GM12878 (cell line): Measurements from ENCODE around the gene BEST4.

Source experiments
- E2F4 ChIP-seq: IDR thresholded peaks from 2 replicates; pipeline ENCODE4 v1.6.1; 2012; ENCODE audit warnings: low read depth, low read length, improper control_type of control experiment
- KLF5 ChIP-seq: fragments of 450-650 bp; IDR thresholded peaks from 2 replicates; pipeline ENCODE4 v1.6.1; 2014; ENCODE audit warnings: mild to moderate bottlenecking; ENCODE audit not compliant: partially characterized antibody
- NRF1 ChIP-seq: conservative IDR thresholded peaks from 2 replicates; pipeline ENCODE4 v1.6.1; 2011; ENCODE audit warnings: mild to moderate bottlenecking, low read depth, low read length, improper control_type of control experiment
- POLR2A ChIP-seq: IDR thresholded peaks from 2 replicates; pipeline ENCODE4 v1.6.1; 2011; ENCODE audit warnings: low read depth, mild to moderate bottlenecking, low read length
- POLR2AphosphoS5 ChIP-seq: IDR thresholded peaks from 2 replicates; pipeline ENCODE4 v1.6.1; 2011; ENCODE audit warnings: mild to moderate bottlenecking, low read length, inconsistent platforms
- SMARCA5 ChIP-seq: fragments of 450-650 bp; IDR thresholded peaks from 2 replicates; pipeline ENCODE4 v1.6.1; 2017; ENCODE audit warnings: mild to moderate bottlenecking
- TF ChIP-seq, protein P1 (sequence below): fragments of 450-650 bp; IDR thresholded peaks from 2 replicates; pipeline ENCODE4 v1.6.1; 2017; ENCODE audit warnings: mild to moderate bottlenecking
- TF ChIP-seq, protein P2 (sequence below): fragments of 450-650 bp; IDR thresholded peaks from 2 replicates; pipeline ENCODE4 v1.6.1; 2017; ENCODE audit warnings: antibody characterized with exemption, mild to moderate bottlenecking, moderate library complexity
- TF ChIP-seq, protein P3 (sequence below), 3 experiments: IDR thresholded peaks in 2 of 3; conservative IDR thresholded peaks in 1 of 3; 2 replicates each; pipeline ENCODE4 v1.5.1; 2011; ENCODE audit warnings: low read depth in 3 of 3, low read length in 3 of 3, mild to moderate bottlenecking in 3 of 3, control low read depth in 2 of 3, moderate library complexity in 2 of 3, inconsistent platforms in 1 of 3, mixed read lengths in 1 of 3; ENCODE audit not compliant: control insufficient read depth in 2 of 3, insufficient read depth in 1 of 3; ENCODE audit errors: extremely low read depth in 1 of 3

DNA sequence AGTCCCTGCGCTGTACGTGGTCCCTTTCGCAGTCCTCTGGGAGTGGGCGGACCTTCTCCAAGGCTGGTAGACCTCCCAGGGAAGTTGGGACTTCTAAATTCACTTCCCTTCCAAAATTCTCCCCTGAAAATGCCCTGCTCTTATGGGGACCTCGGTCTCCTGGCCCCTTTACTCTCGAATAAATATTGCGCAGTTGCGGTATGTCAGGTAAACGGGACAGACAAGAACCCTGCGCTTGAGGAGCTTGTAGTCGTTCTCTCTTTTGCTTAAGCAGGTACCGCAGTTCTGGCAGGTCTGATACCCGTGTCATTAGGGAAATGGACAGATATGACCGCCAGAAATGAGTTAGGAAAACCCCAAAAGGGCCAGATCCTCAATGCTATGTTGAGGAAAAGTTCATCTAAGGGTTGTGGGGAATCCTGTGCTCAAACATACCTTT lies 47.8 kb downstream of the BEST4 start:
- TF ChIP-seq KLF5, result no peak
- TF ChIP-seq, protein P1, sequence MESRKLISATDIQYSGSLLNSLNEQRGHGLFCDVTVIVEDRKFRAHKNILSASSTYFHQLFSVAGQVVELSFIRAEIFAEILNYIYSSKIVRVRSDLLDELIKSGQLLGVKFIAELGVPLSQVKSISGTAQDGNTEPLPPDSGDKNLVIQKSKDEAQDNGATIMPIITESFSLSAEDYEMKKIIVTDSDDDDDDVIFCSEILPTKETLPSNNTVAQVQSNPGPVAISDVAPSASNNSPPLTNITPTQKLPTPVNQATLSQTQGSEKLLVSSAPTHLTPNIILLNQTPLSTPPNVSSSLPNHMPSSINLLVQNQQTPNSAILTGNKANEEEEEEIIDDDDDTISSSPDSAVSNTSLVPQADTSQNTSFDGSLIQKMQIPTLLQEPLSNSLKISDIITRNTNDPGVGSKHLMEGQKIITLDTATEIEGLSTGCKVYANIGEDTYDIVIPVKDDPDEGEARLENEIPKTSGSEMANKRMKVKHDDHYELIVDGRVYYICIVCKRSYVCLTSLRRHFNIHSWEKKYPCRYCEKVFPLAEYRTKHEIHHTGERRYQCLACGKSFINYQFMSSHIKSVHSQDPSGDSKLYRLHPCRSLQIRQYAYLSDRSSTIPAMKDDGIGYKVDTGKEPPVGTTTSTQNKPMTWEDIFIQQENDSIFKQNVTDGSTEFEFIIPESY, result no peak
- no peak for TF ChIP-seq POLR2AphosphoS5
- TF ChIP-seq, protein P2, sequence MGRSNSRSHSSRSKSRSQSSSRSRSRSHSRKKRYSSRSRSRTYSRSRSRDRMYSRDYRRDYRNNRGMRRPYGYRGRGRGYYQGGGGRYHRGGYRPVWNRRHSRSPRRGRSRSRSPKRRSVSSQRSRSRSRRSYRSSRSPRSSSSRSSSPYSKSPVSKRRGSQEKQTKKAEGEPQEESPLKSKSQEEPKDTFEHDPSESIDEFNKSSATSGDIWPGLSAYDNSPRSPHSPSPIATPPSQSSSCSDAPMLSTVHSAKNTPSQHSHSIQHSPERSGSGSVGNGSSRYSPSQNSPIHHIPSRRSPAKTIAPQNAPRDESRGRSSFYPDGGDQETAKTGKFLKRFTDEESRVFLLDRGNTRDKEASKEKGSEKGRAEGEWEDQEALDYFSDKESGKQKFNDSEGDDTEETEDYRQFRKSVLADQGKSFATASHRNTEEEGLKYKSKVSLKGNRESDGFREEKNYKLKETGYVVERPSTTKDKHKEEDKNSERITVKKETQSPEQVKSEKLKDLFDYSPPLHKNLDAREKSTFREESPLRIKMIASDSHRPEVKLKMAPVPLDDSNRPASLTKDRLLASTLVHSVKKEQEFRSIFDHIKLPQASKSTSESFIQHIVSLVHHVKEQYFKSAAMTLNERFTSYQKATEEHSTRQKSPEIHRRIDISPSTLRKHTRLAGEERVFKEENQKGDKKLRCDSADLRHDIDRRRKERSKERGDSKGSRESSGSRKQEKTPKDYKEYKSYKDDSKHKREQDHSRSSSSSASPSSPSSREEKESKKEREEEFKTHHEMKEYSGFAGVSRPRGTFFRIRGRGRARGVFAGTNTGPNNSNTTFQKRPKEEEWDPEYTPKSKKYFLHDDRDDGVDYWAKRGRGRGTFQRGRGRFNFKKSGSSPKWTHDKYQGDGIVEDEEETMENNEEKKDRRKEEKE, result no peak
- TF ChIP-seq NRF1, result no peak
- no peak for TF ChIP-seq E2F4
- TF ChIP-seq, protein P3, sequence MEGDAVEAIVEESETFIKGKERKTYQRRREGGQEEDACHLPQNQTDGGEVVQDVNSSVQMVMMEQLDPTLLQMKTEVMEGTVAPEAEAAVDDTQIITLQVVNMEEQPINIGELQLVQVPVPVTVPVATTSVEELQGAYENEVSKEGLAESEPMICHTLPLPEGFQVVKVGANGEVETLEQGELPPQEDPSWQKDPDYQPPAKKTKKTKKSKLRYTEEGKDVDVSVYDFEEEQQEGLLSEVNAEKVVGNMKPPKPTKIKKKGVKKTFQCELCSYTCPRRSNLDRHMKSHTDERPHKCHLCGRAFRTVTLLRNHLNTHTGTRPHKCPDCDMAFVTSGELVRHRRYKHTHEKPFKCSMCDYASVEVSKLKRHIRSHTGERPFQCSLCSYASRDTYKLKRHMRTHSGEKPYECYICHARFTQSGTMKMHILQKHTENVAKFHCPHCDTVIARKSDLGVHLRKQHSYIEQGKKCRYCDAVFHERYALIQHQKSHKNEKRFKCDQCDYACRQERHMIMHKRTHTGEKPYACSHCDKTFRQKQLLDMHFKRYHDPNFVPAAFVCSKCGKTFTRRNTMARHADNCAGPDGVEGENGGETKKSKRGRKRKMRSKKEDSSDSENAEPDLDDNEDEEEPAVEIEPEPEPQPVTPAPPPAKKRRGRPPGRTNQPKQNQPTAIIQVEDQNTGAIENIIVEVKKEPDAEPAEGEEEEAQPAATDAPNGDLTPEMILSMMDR (IDR thresholded peaks at IDR 0.05 in 2 of 3, conservative IDR thresholded peaks at IDR 0.05 in 1 of 3; ENCODE audit: control insufficient read depth in 2 of 3, extremely low read depth in 1 of 3, insufficient read depth in 1 of 3, low read depth in 3 of 3, low read length in 3 of 3), result no peak
- TF ChIP-seq SMARCA5, result no peak
- TF ChIP-seq POLR2A, result no peak
